HCT116 (cell line): Measurements from ENCODE around the gene PSTPIP1.

Experiments
- CBX3 ChIP-seq: IDR thresholded peaks from 2 replicates; pipeline ENCODE4 v1.6.1; 2012; ENCODE audit warnings: low read depth
- CEBPB ChIP-seq: IDR thresholded peaks from 2 replicates; pipeline ENCODE4 v1.6.1; 2012; ENCODE audit warnings: low read depth
- EGR1 ChIP-seq: IDR thresholded peaks from 2 replicates; pipeline ENCODE4 v1.6.1; 2012; ENCODE audit warnings: low read depth
- EZH2phosphoT487 ChIP-seq: fragments of 200-600 bp; IDR thresholded peaks from 2 replicates; pipeline ENCODE4 v1.6.1; 2018; ENCODE audit warnings: antibody characterized with exemption, borderline replicate concordance
- JUND ChIP-seq: IDR thresholded peaks from 2 replicates; pipeline ENCODE4 v1.6.1; 2012
- MAX ChIP-seq: IDR thresholded peaks from 2 replicates; pipeline ENCODE4 v1.6.1; 2012
- POLR2A ChIP-seq: IDR thresholded peaks from 2 replicates; pipeline ENCODE4 v1.7.0; 2011; ENCODE audit warnings: borderline replicate concordance; ENCODE audit not compliant: insufficient read depth, insufficient read length; ENCODE audit errors: extremely low read depth
- RAD21 ChIP-seq: IDR thresholded peaks from 2 replicates; pipeline ENCODE4 v1.6.1; 2012; ENCODE audit warnings: low read depth, mild to moderate bottlenecking
- SP1 ChIP-seq: IDR thresholded peaks from 2 replicates; pipeline ENCODE4 v1.6.1; 2012; ENCODE audit warnings: low read depth
- TF ChIP-seq, protein P1 (sequence below), 3 experiments: fragments of 200-600 bp in 1 of 3; sonication (generic) in 1 of 3; IDR thresholded peaks in 2 of 3; conservative IDR thresholded peaks in 1 of 3; 2 replicates each; pipeline ENCODE4 v1.5.1; 2012 to 2017; ENCODE audit warnings: low read depth in 2 of 3, low read length in 2 of 3, antibody characterized with exemption in 1 of 3, borderline replicate concordance in 1 of 3, control low read depth in 1 of 3, mild to moderate bottlenecking in 1 of 3, mixed read lengths in 1 of 3, mixed run types in 1 of 3, moderate library complexity in 1 of 3; ENCODE audit not compliant: insufficient read depth in 1 of 3

DNA sequence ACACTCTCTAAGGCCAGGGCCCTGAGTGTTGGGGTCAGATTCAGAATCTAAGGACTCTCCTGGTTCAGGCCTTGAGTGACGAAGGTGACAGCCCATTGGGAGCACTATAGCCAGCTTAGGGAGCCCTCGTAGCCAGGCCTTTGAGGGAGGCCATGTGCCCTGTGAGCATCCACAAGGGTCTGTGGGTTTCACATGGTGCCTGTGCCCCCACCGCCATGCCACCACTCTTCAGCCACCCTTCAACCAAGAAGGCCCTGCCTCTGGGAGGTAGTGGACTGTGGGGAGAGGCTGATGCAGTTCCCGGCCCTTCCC lies 38.4 kb downstream of the PSTPIP1 start:
- no peak for TF ChIP-seq CBX3
- TF ChIP-seq RAD21 = no peak
- TF ChIP-seq, protein P1, sequence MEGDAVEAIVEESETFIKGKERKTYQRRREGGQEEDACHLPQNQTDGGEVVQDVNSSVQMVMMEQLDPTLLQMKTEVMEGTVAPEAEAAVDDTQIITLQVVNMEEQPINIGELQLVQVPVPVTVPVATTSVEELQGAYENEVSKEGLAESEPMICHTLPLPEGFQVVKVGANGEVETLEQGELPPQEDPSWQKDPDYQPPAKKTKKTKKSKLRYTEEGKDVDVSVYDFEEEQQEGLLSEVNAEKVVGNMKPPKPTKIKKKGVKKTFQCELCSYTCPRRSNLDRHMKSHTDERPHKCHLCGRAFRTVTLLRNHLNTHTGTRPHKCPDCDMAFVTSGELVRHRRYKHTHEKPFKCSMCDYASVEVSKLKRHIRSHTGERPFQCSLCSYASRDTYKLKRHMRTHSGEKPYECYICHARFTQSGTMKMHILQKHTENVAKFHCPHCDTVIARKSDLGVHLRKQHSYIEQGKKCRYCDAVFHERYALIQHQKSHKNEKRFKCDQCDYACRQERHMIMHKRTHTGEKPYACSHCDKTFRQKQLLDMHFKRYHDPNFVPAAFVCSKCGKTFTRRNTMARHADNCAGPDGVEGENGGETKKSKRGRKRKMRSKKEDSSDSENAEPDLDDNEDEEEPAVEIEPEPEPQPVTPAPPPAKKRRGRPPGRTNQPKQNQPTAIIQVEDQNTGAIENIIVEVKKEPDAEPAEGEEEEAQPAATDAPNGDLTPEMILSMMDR (IDR thresholded peaks at IDR 0.05 in 2 of 3, conservative IDR thresholded peaks at IDR 0.05 in 1 of 3; ENCODE audit: borderline replicate concordance in 1 of 3, insufficient read depth in 1 of 3, low read depth in 2 of 3, low read length in 2 of 3) = no peak
- no peak for TF ChIP-seq POLR2A
- no peak for TF ChIP-seq EZH2phosphoT487
- no peak for TF ChIP-seq EGR1
- TF ChIP-seq MAX = no peak
- TF ChIP-seq SP1 = no peak
- TF ChIP-seq JUND = no peak
- TF ChIP-seq CEBPB = no peak
